Measurements from ENCODE around the gene RORB.

Gene RORB

DNA sequence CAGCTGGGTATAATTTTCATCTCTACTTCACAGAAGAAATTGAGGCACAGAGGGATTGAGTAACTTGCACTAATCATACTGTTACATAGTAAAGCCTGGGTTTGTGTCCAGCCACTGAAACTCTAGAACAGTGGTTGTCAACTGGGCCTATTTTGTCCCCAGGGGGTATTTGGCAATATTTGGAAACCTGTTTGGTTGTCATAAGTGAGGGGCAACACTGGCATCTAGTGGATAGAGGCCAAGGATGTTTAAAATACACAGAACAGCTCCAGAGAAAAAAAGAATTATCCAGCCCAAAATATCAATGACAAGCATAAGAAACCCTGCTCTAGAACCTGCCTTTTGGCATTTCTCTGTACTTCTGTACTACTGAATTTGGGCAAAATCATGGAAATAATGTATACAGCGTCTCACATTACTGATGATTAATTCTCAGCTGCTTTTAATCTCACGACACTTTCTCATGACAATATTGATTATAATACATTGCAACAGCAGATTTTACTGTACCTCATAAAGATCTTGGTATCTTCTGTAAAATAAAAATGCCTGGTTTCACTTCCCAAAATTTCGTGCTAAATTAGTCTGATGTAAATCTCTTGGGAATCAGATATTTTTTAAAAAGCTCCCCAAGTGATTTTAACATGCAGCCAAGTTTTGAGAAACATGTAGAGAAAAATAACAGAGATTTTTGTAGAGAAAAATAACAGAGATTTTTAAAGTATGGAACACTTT lies 112.7 kb downstream of the RORB start:
- no peak for DNase-seq

DNA sequence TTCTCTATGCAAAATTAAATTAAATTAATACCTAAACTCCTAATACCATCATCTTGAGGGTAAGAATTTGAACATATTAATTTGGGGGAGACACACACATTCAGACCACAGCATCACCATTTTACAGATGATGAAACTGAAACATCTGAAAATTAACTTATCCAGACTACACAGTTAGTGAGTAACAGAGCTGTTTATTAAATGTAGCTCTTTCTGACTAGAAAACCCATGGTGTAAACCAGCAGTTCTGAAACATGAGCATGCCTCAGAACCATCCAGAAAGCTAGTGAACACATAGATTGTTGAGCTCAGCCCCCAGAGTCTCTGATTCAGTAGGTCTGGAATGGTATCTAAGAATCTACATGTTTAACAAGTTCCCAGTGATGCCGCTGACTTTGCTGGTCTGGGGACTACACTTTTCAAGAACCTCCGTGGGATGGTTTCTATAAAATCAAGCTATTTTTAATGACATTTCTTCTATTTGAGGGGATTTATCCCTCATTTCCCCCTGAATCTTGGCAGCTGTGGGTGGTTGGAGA lies 113.5 kb downstream of the RORB start:
- no peak for DNase-seq

- DNase-seq: no peak
Observed at GRCh38 chr9:74630228-74630627, 133.1 kb downstream of the RORB start.

DNA sequence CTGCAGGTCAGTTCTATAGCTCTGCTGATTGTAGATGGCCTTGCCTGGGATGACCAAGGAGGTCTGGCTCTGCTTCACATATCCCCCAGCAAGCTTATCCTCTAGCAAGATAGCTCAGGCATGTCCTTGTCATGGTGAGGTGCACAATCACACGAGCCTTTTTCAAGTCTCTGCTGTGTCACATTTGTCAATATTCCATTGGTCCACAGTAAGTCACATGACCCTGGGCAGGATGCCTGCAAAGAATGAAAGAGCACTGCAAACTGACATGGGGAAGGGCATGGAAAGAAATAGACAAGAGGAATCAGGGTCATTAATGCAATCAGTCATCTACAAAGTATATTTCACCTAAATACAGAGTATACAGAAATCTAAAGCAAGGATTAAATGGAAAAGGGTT lies 142.0 kb downstream of the RORB start:
- no peak for DNase-seq

DNA sequence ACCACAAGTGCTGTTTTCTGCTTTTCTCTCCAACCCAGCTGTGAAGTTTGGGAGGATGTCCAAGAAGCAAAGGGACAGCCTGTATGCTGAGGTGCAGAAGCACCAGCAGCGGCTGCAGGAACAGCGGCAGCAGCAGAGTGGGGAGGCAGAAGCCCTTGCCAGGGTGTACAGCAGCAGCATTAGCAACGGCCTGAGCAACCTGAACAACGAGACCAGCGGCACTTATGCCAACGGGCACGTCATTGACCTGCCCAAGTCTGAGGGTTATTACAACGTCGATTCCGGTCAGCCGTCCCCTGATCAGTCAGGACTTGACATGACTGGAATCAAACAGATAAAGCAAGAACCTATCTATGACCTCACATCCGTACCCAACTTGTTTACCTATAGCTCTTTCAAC lies 145.2 kb downstream of the RORB start:
- DNase-seq: no peak

DNA sequence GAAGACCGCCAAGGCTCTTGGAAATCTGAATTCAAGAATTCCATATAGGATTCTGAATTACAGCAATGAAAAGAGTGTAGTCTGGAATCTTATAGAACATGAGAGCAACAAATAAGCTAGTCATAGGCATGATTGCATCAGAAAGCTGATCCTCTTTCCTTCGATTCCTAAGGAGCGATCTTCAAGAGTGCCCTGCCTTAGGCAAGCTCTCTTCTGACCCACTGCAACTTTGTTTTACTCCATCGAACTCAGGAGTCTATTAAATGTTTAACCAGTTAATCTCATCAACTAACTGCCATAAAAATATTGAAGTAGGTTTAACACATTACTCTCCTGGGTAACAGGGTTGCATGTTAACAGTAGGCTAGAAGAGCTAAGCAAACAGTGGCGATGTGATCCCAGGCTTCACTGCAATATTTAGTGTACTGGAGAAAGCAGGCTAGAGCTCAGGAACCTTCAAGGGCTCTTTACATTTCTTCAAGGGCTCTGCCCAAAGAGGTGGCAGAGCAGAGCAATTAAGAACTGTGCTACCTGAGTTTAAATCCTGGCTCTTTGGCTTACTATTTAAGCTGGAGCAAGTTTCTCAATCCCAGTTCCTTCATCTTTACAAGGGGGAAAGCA lies 146.3 kb downstream of the RORB start:
- no peak for DNase-seq

- DNase-seq: no peak
Observed at GRCh38 chr9:74644023-74644422, 146.9 kb downstream of the RORB start.

DNA sequence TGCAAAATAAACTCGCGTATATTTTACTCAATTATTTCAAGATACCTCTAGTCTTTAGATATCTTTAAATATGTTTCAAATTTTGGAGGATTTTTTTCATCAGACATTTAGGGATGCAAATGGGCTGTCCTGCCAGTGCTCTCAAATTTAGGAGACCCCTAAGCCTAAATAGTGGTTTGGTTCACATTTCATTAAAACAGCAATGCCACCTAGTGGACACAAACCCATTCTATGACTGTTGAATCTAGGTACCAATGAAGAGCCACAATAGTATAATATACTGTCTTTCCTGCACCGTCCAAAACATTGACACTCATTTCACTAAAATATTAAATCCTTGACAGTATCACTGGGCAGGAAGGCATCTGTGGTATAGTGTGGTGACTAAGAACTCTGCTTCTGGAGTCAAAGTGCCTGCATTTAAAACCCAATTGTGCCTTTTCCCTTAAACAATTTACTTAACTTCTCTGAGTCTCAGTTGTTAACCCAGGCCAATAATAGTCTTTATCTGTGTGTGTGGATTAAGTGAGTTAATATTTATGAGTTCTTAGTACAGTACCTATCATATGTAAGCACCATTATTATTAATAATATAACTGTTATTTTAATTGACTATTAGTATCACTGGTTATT lies 148.0 kb downstream of the RORB start:
- DNase-seq: no peak

- no peak for DNase-seq
Observed at GRCh38 chr9:74653410-74654080, 156.4 kb downstream of the RORB start.

- DNase-seq: no peak
Observed at GRCh38 chr9:74662674-74663073, 165.5 kb downstream of the RORB start.

DNA sequence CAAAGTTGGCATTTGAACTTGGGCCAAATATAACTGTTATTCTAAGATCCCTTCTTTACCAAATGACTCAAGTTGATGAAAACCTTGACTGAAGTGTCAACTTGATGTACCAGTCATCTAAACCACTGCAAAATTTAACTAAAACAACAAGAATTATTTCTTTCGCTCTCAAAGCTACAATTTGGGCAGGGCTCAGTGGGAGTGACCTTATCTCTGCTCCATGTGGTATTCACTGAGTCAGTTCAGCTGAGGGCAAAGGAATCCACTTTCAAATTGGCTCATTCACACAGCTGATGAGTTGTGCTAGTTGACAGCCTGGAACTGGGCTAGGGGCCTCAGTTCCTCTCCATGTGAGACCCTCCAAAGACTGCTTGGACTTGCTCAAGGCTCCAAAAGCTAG lies 166.3 kb downstream of the RORB start:
- no peak for DNase-seq

- no peak for DNase-seq
Observed at GRCh38 chr9:74666625-74667316, 169.6 kb downstream of the RORB start.

GRCh38 chr9:74672237-74672636 lies 175.1 kb downstream of the RORB start:
- no peak for DNase-seq

- DNase-seq: no peak
Observed at GRCh38 chr9:74674077-74674476, 176.9 kb downstream of the RORB start.

- no peak for DNase-seq
Observed at GRCh38 chr9:74681906-74682305, 184.8 kb downstream of the RORB start.

DNA sequence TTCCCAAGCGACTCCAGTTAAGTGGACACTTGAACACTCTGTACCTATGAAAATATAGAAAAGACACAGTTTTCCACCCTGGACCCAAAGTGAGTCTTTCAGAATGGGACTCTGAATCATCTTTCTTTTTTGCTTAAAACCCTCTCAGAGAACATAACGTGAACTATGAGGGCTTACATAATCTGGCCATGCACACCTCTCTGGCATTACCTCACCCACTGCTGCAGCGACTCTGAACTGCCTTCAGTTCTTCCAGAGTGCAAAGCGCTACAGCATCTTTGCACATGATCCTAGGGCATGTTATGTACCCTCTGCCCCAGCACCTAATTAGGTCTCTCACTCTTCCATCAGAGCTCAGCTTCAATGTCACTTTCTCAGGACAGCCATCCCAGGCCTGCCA lies 186.2 kb downstream of the RORB start:
- no peak for DNase-seq

GRCh38 chr9:74691058-74691457 lies 193.9 kb downstream of the RORB start:
- no peak for DNase-seq

GRCh38 chr9:74696520-74696919 lies 199.4 kb downstream of the RORB start:
- DNase-seq: no peak

- DNase-seq: no peak
Observed at GRCh38 chr9:74697535-74697934, 200.4 kb downstream of the RORB start.

- no peak for DNase-seq
Observed at GRCh38 chr9:74711341-74711740, 214.2 kb downstream of the RORB start.

- DNase-seq: no peak
Observed at GRCh38 chr9:74718709-74719108, 221.6 kb downstream of the RORB start.

- DNase-seq: no peak
Observed at GRCh38 chr9:74719306-74719705, 222.2 kb downstream of the RORB start.
